C4-2B (cell line): Measurements from ENCODE around the gene ROGDI.

Experiments
- H3K27ac ChIP-seq: fragments of 450-650 bp; 2 replicates; pipeline ENCODE4 v1.5.1; 2017
- ZFX ChIP-seq: fragments of 450-650 bp; IDR thresholded peaks from 2 replicates; pipeline ENCODE4 v1.6.1; 2017
- TF ChIP-seq, protein P1 (sequence below): fragments of 450-650 bp; conservative IDR thresholded peaks from 2 replicates; pipeline ENCODE4 v1.5.1; 2017; ENCODE audit warnings: mild to moderate bottlenecking

Gene ROGDI, protein sequence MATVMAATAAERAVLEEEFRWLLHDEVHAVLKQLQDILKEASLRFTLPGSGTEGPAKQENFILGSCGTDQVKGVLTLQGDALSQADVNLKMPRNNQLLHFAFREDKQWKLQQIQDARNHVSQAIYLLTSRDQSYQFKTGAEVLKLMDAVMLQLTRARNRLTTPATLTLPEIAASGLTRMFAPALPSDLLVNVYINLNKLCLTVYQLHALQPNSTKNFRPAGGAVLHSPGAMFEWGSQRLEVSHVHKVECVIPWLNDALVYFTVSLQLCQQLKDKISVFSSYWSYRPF

DNA sequence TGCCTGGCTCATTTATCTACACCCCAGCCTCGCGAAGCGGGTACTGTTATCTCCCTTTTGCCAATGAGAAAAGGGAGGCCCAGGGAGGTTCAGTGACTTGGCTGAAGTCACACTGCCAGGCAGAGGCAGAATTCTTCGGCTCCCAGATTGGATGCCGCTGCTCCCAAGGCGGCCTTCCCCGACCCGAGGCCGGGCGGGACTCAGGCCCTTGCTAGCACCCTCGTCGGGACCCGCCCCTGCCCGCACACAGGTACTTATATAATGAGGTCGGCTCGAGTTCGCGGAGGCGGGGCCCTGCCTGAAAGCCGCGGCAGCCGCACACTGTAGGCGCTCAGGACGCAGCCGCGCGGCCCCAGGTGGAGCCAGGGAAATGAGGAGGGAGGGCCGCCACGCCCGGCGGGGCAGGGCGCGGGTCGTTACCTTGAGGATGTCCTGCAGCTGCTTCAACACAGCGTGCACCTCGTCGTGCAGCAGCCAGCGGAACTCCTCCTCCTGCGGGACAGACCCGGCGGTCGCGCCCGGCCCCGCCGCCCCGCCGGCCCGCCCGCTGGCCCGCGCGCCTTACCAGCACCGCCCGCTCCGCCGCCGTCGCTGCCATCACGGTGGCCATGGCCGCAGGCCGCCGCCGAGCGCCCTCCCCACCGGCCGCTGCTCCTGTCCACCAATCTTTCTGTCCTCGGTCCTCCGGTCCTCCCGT, at the start of gene ROGDI:
Gene ROGDI, minus strand, starts transcription at position 672 of the 697 bp plus-strand sequence. Its CDS starts 62 bp downstream, at position 610.
- TF ChIP-seq, protein P1, sequence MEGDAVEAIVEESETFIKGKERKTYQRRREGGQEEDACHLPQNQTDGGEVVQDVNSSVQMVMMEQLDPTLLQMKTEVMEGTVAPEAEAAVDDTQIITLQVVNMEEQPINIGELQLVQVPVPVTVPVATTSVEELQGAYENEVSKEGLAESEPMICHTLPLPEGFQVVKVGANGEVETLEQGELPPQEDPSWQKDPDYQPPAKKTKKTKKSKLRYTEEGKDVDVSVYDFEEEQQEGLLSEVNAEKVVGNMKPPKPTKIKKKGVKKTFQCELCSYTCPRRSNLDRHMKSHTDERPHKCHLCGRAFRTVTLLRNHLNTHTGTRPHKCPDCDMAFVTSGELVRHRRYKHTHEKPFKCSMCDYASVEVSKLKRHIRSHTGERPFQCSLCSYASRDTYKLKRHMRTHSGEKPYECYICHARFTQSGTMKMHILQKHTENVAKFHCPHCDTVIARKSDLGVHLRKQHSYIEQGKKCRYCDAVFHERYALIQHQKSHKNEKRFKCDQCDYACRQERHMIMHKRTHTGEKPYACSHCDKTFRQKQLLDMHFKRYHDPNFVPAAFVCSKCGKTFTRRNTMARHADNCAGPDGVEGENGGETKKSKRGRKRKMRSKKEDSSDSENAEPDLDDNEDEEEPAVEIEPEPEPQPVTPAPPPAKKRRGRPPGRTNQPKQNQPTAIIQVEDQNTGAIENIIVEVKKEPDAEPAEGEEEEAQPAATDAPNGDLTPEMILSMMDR = no peak
- TF ChIP-seq ZFX = peak; percentile 23; the same call in 1 of the 2 replicates
- peak within 1 kb of the TSS; percentile 83 for H3K27ac ChIP-seq

DNA sequence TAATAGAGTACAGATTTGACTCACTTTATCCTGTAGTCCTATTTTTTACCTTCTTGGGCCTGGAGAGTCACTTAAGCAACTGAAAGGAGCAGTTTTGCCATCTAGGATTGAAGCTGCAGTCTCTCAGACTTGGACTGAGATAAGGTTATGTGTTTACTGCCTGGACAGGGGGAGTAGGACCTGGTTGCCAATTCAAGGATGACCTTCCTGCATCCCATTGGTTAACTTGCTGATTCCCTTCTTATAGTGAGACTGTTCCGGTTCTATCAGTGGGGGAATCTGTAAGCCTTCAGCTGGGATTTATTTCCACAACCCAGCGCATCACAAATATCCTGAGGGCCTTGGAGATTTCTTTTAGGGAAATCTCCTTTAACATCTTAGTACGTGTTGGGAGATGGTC, 47.8 kb upstream of the ROGDI start:
- H3K27ac ChIP-seq = no peak overlapping the region
- TF ChIP-seq ZFX = no peak
- TF ChIP-seq, protein P1 = no peak

DNA sequence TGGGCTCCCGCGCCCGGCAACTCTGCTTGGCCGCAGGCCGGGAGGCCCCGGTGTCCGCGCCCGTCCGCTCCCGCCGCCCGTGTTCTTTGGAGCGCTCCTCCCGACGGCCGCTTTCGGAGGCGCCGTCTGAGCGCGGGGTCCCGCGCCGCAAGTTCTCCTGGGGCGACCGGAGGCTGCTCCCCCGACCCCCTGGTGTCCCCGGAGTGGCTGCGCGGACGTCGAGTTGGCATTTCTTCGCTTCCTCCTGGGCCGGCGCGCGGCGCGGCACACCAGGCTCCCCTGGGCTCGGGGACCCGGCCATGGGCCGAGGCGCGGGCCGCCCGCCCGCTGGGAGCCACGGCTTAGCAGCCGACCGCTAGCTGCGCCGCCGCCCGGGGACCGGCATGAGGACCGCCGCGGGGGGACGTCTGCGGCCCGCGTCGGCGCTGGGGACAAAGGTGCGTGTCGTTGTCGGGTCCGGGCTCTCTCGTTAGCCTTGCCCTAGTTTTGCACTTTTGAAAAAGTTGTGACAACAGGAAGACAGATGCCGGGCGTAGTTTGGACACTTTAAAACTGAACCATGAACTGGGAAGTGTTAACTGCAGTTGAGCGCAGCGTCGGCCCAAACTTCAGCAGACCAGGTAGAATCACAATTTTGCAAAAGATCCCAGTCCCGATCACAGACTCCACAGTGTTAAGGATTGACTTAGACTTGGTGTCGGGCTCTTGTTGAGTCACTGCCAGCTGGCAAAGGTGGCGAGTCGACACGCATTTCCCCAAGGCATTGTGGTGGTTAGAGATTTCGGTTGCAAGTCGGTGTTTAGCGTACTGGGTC, 45.5 kb upstream of the ROGDI start:
- H3K27ac ChIP-seq = peak overlapping the region; percentile 91
- peak; percentile 77 for TF ChIP-seq ZFX
- TF ChIP-seq, protein P1 = no peak

DNA sequence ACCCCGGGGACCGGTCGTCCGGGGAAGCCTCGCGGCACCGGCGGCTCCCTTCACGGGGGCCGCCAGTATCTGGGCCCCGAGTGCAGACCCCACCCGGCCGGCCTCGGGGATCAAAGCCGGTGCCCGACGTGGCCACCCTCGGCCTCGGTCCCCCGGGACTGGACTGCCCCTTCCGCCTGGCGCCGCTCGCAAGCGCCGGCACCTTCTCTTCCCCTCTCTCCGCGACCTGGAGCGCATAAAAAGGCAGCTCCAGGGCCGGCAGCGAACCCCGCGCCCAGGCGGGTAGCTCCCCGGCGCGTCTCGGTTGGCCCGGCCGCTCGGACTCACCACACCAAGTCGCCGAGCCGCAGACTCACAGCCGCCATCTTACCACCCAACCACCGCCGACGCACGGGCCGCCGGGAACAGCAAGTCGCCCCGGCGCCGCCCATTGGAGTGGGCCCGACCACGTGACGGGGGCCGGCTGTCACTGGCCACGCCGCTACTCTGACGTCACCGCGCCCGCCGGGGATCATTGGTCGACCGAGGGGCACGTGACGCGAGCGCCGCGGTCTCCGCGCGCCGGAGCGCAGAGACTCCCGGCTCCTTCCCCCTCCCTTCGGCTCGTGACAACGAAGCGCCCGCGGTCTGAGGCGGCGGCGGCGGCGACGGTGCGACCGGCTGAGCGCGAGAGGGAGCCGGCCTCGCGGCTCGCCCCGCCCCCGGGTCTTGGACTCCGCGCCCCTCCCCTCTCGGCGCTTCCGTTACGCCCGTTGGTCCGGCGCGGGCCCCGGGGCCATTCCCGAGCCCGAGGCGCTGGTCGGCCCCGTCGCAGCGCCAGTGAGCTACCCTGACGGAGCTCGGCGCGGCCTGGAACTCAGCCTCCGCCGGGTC, 44.7 kb upstream of the ROGDI start, which contains the start of the genes GLYR1 and UBN1:
Gene GLYR1, minus strand, starts transcription at position 388 of the 873 bp plus-strand sequence. Its CDS starts 23 bp downstream, at position 365.
Gene UBN1, plus strand, starts transcription at position 581 of the 873 bp plus-strand sequence. CDS start 5,437 bp downstream, outside the sequence.
- H3K27ac ChIP-seq = peak within 1 kb of the TSS; percentile 91
- TF ChIP-seq ZFX = no peak; the same call in 1 of the 2 replicates
- TF ChIP-seq, protein P1 = no peak

DNA sequence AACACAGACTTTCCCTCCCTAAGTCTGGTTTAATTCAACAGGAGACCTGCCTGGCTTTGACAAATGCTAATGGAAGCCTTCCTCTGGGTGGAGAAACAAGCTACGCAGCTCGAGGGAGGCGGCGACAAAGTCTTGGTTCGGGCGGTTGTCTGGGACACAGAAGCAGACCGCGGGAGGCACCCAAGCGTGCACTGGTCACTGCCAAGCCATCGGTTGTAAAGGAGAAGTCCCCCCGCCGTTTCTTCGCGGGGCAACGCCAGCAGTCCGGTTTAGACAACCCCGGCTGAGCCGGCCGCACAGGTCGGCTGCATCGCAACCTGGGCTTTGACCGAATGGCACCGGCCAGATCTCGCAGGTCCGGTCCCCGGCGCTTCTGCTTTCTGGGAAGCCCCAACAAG, 44.1 kb upstream of the ROGDI start:
- no peak for TF ChIP-seq ZFX
- TF ChIP-seq, protein P1 = no peak
- peak overlapping the region; percentile 91 for H3K27ac ChIP-seq

DNA sequence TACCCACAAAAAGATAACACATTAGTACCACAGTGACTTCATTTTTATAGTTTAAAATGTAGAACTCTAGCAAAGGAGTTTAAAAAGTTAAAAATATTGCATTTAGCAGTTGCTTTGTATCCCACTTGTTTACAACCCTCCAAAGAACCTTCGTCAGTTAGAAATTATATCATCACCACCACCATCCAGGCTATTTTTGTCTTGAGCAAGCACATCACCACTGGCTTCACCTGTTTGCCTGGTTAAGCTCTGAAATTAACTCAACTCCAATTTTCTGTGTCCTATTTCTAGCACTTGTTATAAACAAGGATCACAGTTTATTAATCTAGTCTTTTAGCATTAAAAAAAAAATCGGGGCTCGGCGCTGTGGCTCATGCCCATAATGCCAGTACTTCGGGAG, 38.6 kb upstream of the ROGDI start:
- no peak overlapping the region for H3K27ac ChIP-seq
- no peak for TF ChIP-seq ZFX
- TF ChIP-seq, protein P1 = no peak
